ENCODE data around the gene SNN. TPM values are rescaled to one million over a fixed set of nuclear protein-coding genes. Genes with fewer than 3 reads are reported as not detected.

SNN gene
- total and polyA plus RNA-seq, 8 donors = 21.1 to 42.5 (median 31.4) TPM

DNA sequence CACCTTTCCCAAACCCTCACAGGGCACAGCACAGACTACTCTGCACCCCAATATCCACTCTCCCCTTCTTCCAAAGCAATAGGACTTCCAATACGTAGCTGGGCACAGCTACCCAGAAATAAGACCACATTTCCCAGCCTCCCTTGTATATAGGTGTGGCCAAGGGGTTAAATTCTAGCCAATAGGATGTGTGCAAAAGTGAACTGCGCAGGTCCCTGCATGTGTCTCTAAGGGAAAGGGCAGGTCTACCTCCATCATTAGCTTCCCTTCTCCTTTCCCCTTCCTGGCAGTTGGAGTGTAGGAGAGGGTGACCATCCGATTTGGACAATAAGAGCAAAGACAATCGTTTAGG is 25.5 kb upstream of the SNN start:
- no peak overlapping the region for H3K4me3 ChIP-seq
- DNase-seq (no peak), ATAC-seq (no peak)
- H3K9me3 ChIP-seq = no peaks in the 10 kb centered on the region
- H3K4me1 ChIP-seq = peaks cover 10 to 35% of the 10 kb centered on the region in 2 donors
- H3K27ac ChIP-seq = no peak overlapping the region
- H3K36me3 ChIP-seq = no peaks in the 10 kb centered on the region
- intact Hi-C loops (cut with DNase I) = loop anchor here in 1 of 2 donors (5.0 kb wide), 2 partner anchors 110 to 235 kb away; no protein-coding TSS in a partner anchor
- TF ChIP-seq, protein P1, sequence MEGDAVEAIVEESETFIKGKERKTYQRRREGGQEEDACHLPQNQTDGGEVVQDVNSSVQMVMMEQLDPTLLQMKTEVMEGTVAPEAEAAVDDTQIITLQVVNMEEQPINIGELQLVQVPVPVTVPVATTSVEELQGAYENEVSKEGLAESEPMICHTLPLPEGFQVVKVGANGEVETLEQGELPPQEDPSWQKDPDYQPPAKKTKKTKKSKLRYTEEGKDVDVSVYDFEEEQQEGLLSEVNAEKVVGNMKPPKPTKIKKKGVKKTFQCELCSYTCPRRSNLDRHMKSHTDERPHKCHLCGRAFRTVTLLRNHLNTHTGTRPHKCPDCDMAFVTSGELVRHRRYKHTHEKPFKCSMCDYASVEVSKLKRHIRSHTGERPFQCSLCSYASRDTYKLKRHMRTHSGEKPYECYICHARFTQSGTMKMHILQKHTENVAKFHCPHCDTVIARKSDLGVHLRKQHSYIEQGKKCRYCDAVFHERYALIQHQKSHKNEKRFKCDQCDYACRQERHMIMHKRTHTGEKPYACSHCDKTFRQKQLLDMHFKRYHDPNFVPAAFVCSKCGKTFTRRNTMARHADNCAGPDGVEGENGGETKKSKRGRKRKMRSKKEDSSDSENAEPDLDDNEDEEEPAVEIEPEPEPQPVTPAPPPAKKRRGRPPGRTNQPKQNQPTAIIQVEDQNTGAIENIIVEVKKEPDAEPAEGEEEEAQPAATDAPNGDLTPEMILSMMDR (IDR thresholded peaks at IDR 0.05) = no peak
- H3K27me3 ChIP-seq = no peaks in the 10 kb centered on the region

DNA sequence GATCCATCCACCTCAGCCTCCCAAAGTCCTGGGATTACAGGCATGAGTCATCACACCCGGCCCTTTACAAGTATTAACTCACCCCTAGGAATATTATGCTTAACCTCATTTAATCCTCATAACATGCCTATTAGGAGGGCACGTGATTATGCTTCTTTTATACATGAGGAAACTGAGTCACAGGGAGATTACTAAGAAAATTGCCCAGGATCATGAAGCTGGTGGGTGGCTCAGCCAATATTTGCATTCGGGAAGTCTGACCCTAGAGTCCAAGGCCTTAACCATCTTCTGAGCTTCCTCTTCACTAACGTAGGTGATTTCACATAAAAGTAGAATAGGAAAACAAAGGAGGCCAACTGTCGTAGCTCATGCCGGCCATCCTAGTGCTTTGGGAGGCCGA is 19.0 kb upstream of the SNN start:
- Histone ChIP-seq H3K27me3 (no peaks in the 10 kb centered on the region), H3K9me3 (no peaks in the 10 kb centered on the region), H3K36me3 (no peaks in the 10 kb centered on the region), H3K27ac (no peak overlapping the region), H3K4me1 (no peaks in the 10 kb centered on the region), H3K4me3 (no peak overlapping the region)
- TF ChIP-seq, protein P1 (IDR thresholded peaks at IDR 0.05) = no peak
- ATAC-seq (no peak), DNase-seq (no peak)
- intact Hi-C loops (cut with DNase I) = no loop called here

DNA sequence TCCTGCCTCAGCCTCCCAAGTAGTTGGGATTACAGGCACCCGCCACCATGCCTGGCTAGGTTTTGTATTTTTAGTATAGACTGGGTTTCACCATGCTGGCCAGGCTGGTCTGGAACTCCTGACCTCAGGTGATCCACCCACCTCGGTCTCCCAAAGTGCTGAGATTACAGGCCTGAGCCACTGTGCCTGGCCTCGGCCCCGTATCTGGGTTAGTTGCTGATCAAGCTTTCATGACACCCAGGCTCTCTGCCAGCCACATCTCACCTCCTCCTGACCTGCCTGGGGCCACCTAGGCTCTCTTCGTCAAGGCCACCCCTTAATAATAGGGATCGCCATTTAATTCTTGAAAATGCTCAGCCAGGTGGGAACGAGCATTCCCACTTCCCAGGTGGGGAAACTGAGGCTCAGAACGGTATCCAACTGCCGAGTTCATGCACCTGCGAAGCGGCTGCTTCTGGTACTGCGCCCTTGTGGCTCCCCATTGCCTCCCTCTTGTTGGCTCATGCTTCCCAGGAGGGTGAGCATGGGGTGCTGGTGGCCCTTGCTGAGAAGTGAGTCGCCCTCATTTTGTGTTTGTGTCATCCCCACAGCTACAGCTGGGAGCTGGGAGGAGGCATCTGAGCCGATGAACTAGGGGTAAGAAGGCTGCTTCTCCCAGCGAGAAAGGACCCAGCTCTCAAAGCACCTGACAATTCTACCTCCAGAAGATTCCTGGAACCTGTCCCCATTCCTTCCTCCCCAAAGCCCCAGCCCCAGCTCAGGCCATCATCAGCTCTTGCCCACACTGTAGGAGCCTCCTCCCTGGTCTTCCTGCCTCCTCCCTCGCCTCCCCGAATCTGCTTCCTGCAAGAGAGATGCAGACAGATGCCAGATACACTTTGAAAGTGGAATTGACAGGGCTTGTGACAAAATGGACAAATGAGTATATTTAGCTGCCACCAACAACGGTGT is 17.3 kb upstream of the SNN start:
- Histone ChIP-seq H3K36me3 (no peaks in the 10 kb centered on the region), H3K4me3 (no peak overlapping the region), H3K9me3 (no peaks in the 10 kb centered on the region), H3K27ac (no peak overlapping the region), H3K4me1 (no peaks in the 10 kb centered on the region), H3K27me3 (no peaks in the 10 kb centered on the region)
- intact Hi-C loops (cut with DNase I) = no loop called here
- DNase-seq (no peak), ATAC-seq (no peak)
- TF ChIP-seq, protein P1 (IDR thresholded peaks at IDR 0.05) = no peak

DNA sequence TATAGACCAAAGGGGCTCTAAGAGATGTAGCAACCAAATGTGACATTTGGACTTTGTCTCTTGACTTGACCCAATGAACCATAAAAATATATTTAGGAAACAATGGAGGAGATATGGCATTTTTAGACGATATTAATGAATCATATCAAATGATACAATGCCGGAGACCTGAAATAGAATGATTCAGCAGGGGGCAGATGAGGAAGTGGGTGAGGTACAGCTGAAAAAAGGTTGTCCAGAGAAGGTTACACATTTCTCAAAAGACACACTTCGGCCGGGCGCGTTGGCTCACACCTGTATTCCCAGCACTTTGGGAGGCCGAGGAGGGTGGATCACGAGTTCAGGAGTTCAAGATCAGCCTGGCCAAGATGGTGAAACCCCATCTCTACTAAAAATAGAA is 16.5 kb upstream of the SNN start:
- no peak for DNase-seq

DNA sequence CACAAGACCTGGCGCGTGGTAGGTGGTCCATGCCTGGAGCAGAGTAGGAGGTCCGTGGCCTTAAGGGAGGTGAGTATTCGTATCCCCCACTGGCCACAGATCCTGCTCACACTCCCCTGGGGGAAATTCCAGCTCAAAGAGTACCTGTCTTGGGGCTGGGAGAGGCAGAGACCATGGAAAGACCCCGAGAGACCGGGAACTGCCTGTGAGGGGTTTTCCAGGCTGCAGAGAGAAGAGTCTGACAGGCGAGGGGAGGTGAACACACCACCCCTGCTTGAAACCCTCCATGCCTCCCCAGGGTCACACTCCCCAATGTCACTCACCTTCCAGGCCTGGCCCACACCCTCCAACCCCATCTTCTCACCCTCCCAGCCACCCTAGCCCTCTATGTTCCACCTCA is 12.6 kb upstream of the SNN start:
- H3K4me3 ChIP-seq = no peak overlapping the region
- TF ChIP-seq, protein P1 (IDR thresholded peaks at IDR 0.05) = no peak
- H3K27me3 ChIP-seq = no peaks in the 10 kb centered on the region
- no peak for ATAC-seq
- H3K9me3 ChIP-seq = no peaks in the 10 kb centered on the region
- H3K27ac ChIP-seq = no peak overlapping the region
- intact Hi-C loops (cut with DNase I) = loop anchor here in 1 of 2 donors (5.0 kb wide), 1 partner anchor 52 kb away; no protein-coding TSS in a partner anchor
- peaks cover 0 to 3% of the 10 kb centered on the region in 2 donors for H3K4me1 ChIP-seq
- DNase-seq = no peak
- no peaks in the 10 kb centered on the region for H3K36me3 ChIP-seq

More for the DNA sequence above, 16.5 kb upstream of the SNN start:
- TF ChIP-seq, protein P1 (IDR thresholded peaks at IDR 0.05) = no peak
- Histone ChIP-seq H3K4me1 (no peaks in the 10 kb centered on the region), H3K9me3 (no peaks in the 10 kb centered on the region), H3K27me3 (no peaks in the 10 kb centered on the region), H3K27ac (no peak overlapping the region), H3K36me3 (no peaks in the 10 kb centered on the region), H3K4me3 (no peak overlapping the region)
- intact Hi-C loops (cut with DNase I) = no loop called here
- ATAC-seq = no peak

All from left lung (tissue), 10 donors.